Measurements from ENCODE around the gene TIGD7.

DNA sequence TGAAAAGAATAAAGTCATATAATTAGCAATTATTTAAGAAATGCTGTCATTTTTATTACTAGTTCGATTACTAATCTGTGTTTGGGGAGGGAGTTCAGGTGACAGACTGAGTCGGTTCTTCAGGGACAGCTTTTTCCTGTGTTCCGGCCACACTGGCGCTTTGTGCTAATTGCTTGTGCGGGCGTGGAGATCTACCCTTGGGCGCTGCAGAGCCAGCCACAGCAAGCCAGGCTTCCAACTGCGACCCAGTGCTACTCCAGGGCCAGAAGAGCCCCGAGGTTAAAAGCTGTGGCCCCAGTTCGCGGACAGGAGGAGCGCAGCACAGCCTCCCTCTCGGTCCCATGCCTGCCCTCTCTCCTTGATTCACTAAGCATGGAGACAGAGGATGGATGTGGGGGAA, 43.9 kb upstream of the TIGD7 start:
- no peak for TF ChIP-seq CTCF (IDR thresholded peaks at IDR 0.05)
- no peak for TF ChIP-seq POLR2A (IDR thresholded peaks at IDR 0.05)

All from right lobe of liver (tissue), 4 donors.